WERI-Rb-1 (cell line): ENCODE measurements around the gene C16orf74.

Experiments used
- DNase-seq: peaks from one replicate; pipeline ENCODE4 v3.0.0-alpha.2; 2020
- H3K27ac ChIP-seq: fragments of 250-450 bp; sonication (Bioruptor Pico); 2 replicates; pipeline ENCODE4 v1.5.1; 2020; ENCODE audit warnings: mild to moderate bottlenecking, moderate library complexity
- H3K27me3 ChIP-seq: fragments of 250-450 bp; sonication (Bioruptor Pico); 2 replicates; pipeline ENCODE4 v1.5.1; 2021; ENCODE audit warnings: mild to moderate bottlenecking, low read depth, moderate library complexity; ENCODE audit not compliant: insufficient read depth, severe bottlenecking
- H3K36me3 ChIP-seq: fragments of 250-450 bp; sonication (Bioruptor Pico); 2 replicates; pipeline ENCODE4 v1.5.1; 2020; ENCODE audit warnings: mild to moderate bottlenecking, moderate library complexity
- H3K4me3 ChIP-seq: 2 replicates; pipeline ENCODE4 v1.5.1; 2011; ENCODE audit warnings: low read depth, mild to moderate bottlenecking, control low read depth, low read length
- H3K9me3 ChIP-seq: fragments of 250-450 bp; sonication (Bioruptor Pico); 2 replicates; pipeline ENCODE4 v1.5.1; 2021; ENCODE audit warnings: mild to moderate bottlenecking, moderate library complexity; ENCODE audit not compliant: severe bottlenecking
- CTCF ChIP-seq: IDR thresholded peaks from 2 replicates; pipeline ENCODE4 v1.5.1; 2011; ENCODE audit warnings: low read depth, mild to moderate bottlenecking, control low read depth, inconsistent platforms, low read length

Gene C16orf74

GRCh38 chr16:85699628-85700027, 51.3 kb downstream of the C16orf74 start:
- no peak for DNase-seq
- TF ChIP-seq CTCF = no peak
- Histone ChIP-seq H3K9me3 (no peaks in the 10 kb centered on the region), H3K36me3 (no peaks in the 10 kb centered on the region), H3K27ac (no peak overlapping the region), H3K27me3 (no peaks in the 10 kb centered on the region), H3K4me3 (no peak overlapping the region)

GRCh38 chr16:85698935-85699558, 51.8 kb downstream of the C16orf74 start:
- no peaks in the 10 kb centered on the region for H3K36me3 ChIP-seq
- no peak for DNase-seq
- TF ChIP-seq CTCF = no peak
- H3K4me3 ChIP-seq = no peak overlapping the region
- no peak overlapping the region for H3K27ac ChIP-seq
- no peaks in the 10 kb centered on the region for H3K9me3 ChIP-seq
- H3K27me3 ChIP-seq = no peaks in the 10 kb centered on the region

DNA sequence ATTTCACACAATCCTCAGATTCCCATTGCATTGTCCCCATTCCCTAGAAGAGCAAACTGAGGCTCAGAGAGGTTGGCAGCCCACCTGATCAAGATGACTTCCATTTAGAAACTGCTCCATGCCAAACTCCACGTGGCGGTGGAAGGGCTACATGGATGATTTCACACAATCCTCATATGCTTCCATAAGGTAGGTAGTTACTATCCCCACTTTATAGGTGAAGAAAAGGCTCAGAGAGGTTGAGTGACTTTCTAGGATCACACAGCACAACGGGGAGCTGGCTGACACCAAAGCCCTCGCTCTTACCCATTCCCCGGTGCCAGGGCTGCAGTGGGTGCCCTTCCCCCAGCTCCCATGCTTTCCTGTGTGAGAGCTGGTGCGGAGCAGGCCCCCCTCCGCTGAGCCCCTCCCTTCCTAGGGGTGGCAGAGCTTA, 52.4 kb downstream of the C16orf74 start:
- no peak for DNase-seq
- no peaks in the 10 kb centered on the region for H3K27me3 ChIP-seq
- no peaks in the 10 kb centered on the region for H3K36me3 ChIP-seq
- no peak overlapping the region for H3K27ac ChIP-seq
- H3K9me3 ChIP-seq = no peaks in the 10 kb centered on the region
- no peak for TF ChIP-seq CTCF
- H3K4me3 ChIP-seq = no peak overlapping the region

DNA sequence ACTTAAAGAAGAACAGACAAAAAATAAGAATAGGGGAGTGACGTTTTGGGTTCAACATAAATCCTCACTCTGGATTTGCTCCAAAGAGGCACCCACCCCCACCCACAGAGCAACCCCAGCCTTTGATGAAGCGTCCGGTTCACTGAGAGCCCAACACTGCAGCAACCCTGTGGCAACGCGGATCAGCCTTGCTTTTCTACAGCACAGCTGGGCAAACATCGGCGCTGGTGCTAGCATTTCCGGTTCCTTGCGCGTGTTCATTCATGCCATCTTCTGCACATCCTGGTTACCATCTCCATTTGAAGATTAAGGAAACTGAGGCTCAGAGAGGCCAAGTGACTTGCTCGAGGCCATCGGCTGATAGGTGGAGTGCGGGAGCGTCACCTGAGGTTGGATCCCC, 53.5 kb downstream of the C16orf74 start:
- no peak overlapping the region for H3K4me3 ChIP-seq
- H3K9me3 ChIP-seq = no peaks in the 10 kb centered on the region
- TF ChIP-seq CTCF = no peak
- no peak overlapping the region for H3K27ac ChIP-seq
- H3K27me3 ChIP-seq = no peaks in the 10 kb centered on the region
- no peaks in the 10 kb centered on the region for H3K36me3 ChIP-seq
- DNase-seq = no peak

GRCh38 chr16:85696781-85697180, 54.1 kb downstream of the C16orf74 start:
- Histone ChIP-seq H3K27me3 (no peaks in the 10 kb centered on the region), H3K9me3 (no peaks in the 10 kb centered on the region), H3K4me3 (no peak overlapping the region), H3K27ac (no peak overlapping the region), H3K36me3 (no peaks in the 10 kb centered on the region)
- TF ChIP-seq CTCF = no peak
- DNase-seq = no peak
